GM18526 (cell line): Measurements from ENCODE around the gene TBL3.

ENCODE experiments used
- POLR2A ChIP-seq: IDR thresholded peaks from 3 replicates; pipeline ENCODE4 v1.6.1; 2011; ENCODE audit not compliant: insufficient read length; ENCODE audit errors: extremely low read depth

Gene TBL3

DNA sequence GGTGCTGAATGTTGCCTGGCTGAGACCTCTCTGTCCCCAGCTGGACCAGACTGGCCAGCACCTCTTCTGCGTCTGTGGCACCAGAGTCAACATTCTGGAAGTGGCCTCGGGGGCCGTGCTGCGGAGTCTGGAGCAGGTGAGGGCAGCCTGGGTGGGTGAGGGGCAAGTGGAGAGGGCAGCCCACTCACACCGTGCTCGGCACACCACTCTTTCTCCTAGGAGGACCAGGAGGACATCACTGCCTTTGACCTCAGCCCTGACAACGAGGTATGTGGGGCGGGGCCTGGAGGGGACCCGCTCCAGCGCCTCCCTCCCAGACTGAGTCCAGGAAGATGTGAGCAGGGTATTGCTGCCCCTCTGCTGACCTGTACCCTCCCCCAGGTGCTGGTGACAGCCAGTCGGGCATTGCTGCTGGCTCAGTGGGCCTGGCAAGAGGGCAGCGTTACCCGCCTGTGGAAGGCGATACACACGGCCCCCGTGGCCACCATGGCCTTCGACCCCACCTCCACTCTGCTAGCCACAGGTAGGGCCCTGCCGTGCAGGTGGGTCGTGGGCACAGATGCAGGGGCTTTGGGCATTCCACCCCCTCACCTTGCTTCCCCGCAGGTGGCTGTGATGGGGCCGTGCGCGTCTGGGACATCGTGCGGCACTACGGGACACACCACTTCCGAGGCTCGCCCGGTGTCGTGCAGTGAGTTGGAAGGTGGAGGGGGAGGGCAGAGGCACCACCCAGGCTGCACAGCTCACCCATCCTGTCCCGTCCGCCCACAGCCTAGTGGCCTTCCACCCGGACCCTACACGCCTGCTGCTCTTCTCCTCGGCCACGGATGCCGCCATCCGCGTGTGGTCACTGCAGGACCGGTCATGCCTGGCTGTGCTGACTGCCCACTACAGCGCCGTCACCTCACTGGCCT lies 2.6 kb downstream of the TBL3 start:
- TF ChIP-seq POLR2A, result no peak

DNA sequence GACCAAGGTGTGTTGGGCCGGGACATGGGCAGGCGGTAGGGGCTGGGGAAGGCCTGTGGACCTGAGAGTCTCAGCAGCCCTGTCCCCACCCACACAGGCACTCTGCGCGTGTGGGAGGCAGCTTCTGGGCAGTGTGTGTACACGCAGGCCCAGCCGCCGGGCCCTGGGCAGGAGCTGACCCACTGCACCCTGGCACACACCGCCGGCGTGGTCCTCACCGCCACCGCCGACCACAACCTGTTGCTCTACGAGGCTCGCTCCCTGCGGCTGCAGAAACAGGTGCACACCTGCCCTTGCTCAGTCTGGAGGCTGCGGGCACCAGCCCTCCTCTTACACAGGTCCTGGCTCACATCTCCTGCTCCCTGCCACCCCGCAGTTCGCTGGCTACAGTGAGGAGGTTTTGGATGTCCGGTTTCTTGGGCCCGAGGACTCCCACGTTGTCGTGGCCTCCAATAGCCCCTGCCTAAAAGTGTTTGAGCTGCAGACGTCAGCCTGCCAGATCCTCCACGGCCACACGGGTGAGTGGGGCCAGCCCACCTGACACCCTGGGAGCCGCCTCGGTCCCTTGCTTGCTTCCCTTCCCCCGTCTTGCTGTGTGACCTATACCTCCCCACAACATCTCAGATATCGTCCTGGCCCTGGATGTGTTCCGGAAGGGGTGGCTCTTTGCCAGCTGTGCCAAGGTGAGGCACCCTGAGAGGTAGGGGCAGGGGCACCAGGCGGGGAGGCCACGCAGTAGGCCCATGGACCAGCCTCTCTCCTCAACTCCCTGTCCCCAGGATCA lies 3.8 kb downstream of the TBL3 start:
- TF ChIP-seq POLR2A, result no peak

DNA sequence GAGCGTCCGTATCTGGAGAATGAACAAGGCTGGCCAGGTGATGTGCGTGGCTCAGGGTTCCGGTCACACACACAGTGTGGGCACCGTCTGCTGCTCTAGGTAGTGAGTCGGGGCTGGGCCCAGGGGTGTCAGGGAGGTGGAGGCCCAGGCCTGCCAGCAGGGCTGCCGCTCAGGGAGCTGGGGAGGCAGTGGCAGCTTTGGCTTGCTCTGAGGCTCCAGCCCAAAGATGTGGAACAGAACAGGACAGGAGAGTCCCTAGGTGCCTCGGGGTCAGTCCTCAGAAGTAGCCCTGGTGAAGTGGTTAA lies 4.3 kb downstream of the TBL3 start:
- TF ChIP-seq POLR2A, result no peak

DNA sequence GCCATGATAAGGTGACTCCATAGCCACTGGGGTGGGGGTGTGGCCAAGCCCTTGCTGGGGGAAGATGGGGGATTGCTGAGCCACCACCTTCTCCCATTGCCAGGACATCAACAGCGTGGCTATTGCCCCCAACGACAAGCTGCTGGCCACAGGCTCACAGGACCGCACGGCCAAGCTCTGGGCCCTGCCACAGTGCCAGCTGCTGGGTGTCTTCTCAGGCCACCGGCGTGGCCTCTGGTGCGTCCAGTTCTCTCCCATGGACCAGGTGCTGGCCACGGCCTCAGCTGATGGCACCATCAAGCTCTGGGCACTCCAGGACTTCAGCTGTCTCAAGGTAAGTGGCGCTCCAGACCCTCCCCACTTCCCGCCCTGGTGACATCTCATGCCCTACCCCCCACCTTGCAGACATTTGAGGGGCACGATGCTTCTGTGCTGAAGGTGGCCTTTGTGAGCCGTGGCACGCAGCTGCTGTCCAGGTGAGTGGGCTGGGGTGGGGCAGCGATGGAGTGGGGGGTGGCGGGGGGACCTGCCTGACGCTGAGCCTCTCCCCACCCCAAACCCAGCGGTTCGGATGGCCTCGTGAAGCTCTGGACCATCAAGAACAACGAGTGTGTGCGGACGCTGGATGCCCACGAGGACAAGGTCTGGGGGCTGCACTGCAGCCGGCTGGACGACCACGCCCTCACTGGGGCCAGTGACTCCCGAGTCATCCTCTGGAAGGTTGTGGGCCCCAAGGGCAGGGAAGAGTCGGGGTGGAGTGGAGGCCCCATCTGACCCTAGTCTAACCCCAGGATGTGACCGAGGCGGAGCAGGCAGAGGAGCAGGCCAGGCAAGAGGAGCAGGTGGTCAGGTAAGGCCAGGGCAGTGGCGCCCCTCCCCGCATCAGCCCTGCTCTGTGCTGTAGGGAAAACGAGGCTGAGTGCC lies 5.4 kb downstream of the TBL3 start:
- TF ChIP-seq POLR2A, result no peak

DNA sequence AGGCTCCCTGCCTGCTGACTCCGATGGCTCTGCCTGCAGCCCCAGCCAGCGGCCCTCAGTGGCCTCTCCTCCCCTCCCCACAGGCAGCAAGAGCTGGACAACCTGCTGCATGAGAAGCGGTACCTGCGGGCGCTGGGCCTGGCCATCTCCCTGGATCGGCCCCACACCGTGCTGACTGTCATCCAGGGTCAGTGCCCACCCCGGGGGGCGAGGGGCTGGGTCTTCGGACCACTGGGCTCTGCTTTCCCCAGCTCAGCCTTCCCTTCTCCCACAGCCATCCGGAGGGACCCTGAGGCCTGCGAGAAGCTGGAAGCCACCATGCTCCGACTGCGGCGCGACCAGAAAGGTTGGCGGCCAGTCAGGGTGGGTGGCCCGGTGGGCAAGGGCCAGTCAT lies 6.0 kb downstream of the TBL3 start:
- no peak for TF ChIP-seq POLR2A

DNA sequence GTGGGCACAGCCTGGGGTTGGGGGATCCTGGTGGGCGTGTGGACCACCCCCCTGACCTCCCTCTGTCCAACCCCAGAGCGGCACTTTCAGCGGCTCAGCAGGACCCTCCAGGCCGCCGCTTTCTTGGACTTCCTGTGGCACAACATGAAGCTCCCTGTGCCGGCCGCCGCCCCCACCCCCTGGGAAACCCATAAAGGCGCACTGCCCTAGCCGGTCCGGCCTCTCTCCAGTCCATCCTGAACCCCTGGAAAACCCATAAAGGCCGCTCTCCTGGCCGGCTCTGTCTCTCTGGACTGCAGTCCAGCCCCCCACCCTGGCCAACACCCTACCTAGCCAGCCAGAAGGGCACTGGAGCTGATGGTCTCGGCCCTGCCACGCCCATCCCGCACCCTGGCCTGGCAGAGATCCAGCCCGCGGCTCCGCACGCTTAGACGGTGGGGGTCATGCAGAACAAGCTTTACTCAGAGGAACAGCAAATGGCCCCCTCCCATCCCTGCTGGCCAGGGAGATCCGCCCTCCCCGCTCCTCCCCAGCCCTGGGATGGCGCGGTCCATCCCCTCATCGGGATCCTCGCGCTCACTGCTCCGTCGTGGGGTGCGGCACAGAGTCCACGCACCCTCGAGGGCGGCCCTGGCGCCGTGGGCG lies 6.7 kb downstream of the TBL3 start:
- no peak for TF ChIP-seq POLR2A

DNA sequence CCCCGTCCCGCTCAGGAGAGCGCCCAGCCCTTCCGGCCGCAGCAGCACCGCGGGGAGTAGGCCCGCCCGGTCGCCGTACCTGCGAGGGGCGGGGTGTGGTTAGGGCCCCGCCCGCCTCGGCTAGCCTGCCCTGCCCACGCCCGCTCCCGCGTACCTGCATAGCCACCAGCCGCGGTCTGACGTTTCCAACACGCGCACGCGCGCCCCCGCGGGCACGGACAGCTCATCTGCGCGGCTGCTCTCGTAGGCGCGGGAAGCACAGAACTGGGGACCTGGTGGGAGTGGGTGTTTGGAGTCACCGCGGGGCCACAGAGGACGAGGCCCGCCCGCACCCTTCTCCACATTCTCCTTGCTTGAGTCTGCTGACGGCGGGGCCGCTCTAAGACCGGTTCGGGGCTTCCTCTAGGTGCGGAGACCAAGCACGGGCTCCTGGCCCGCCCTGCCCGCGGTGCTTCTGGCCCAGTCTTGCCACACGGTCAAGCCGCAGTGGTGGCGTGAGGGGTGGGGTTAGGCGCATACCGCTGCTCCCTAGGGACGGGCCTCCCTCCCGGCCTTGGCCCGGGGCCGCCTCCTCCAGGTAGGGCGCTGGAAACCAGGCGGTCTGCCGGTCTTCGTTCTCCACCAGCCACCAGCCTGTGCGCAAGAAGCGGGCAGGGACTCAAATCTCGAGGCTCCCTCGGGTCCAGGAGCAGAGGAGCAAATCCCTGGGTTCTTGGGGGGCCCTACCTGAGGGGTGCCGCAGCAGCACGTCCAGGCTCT lies 7.6 kb downstream of the TBL3 start:
- TF ChIP-seq POLR2A, result no peak

DNA sequence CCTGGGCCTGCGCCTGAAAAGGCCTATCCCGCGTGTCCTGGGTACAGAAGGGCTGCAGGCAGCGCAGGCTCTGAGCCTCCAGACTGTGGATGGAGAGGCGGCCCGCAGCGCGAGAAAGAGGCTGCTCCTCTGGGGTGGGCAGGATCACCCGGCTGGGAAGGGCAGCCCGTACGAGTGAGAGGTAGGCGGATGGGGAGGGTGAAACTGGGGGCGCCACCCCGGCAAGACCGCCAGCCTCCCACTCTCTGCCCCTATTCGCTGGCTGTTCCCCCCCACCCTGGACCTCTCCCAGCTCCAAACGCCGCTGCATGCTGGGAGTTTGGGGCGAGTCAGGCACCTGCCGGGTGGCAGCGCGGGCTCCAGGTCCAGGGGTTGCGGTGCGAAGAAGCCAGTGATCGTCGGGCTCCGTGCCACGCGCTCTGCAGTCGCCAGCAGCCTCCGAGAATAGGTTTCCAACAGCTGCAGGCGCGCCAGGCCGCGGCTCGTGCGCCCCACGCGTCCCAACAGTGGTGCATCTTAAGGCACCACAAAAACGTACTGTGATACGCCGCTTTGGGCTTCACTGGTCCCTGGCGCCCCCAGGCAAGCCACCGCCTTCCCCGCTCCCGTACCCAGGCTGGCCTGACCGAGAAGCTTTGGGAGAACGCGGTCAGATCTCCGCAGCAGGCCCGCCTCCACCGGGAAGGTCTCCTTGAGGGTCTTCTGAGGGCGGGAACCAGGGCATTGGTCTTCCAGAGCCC lies 8.3 kb downstream of the TBL3 start:
- TF ChIP-seq POLR2A, result no peak

DNA sequence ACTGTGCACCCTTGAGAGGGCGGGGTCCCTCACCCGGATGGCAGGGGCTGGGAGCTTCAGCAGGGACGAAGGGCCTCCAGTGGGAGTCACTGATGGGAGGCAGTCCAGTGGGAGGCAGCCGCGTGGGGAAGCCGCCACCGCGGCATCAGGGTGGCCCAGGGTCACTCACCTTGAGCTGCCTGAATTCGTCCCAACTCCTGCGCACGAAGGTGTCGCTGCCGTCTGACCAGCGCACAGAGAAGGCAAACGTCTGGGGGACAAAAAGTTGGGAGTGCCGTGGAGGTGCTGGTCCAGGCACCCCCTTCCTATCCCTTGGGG lies 8.9 kb downstream of the TBL3 start:
- no peak for TF ChIP-seq POLR2A

DNA sequence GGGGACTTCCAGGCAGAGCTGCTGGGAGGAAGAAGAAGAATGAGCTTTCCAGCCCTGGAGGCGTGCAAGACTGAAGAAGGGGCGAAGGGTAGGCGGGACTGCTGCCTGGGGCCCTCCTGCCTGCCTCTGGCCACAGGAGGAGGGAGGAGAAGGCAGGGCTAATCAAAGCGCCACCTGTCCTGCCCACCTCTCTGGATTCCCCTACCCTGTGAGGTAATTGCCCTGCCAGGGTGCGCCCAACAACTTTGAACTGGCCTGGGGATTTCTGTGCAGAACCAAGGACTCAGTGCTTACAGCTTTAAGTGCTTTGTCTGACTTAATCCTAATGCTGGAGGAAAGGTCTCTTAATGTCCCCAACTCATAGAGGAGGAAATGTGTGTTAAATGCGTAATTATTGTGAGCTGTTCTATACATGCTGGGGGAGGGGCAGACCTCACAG lies 9.6 kb downstream of the TBL3 start, which contains the start of gene NOXO1:
Gene NOXO1, minus strand, starts transcription at position 72 of the 439 bp plus-strand sequence. CDS start 290 bp downstream, outside the sequence.
- TF ChIP-seq POLR2A, result no peak

DNA sequence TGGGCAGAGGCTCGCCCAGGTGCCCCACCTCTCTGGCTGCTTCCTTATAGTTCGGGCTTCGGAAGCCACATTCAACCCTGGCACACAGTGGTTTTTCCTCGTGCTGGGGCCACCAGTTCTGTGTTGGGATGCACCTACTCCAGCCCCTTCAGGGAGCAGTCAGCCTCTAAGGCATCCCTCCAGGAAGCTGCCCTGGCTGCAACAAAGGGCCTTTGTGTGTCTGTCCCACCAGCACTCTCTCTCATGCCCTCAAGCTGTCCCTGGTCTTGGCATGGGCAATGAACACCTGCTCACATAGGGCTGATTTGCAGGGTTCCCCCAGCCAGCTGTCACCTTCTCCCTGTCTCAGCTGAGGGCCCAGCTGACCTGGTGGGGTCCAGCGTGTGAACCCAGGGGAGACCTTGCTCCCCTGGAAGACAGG lies 10.2 kb downstream of the TBL3 start:
- no peak for TF ChIP-seq POLR2A

DNA sequence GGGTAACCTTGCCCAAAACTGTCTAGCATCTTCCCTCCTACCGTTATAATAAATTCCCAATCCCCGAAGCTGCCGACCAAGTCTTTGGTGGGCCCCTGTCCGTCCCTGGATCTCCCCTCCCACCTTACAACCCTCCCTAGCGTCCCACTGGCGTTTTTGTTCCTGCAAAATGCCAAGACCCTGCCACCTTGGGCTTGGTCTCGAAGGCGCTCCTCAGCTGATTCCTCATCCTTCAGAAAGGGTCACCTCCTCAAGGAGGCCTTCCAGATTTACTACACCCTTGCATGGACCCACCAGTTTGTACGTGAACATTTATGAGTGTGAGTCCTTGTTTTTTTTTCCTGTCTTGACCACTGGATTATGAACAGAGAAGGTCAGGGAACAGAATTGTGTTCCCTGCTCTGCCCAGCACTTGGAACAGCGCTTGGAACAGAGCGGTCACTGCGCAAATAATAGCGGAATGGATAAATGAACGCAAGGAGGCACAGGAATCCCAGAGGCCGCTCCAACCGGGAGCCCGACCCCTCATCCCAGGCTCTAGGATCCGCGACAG lies 11.2 kb downstream of the TBL3 start:
- no peak for TF ChIP-seq POLR2A
